SK-N-SH (cell line): ENCODE data around the gene UNC13D. TPM values are rescaled to one million over a fixed set of nuclear protein-coding genes. Genes with fewer than 3 reads are reported as not detected.

Source experiments
- CTCF ChIA-PET: fragments of 300-600, 350-600 bp; formaldehyde crosslinking; extraction: SDS; loops from one replicate; lab custom pipeline; 2021; lab: Yijun Ruan, JAX
- POLR2A ChIA-PET: fragments of 350-600 bp; sonication (Branson Sonifier 250); formaldehyde crosslinking; extraction: SDS; loops from one replicate; lab custom pipeline; 2020; ENCODE audit warnings: antibody characterized with exemption, inconsistent platforms; lab: Yijun Ruan, JAX
- DNase-seq: peaks from one replicate; pipeline ENCODE4 v3.0.0; 2012
- H2AFZ ChIP-seq: fragments of 200-600 bp; sonication (generic); 2 replicates; pipeline ENCODE4 v1.8.1; 2016; ENCODE audit warnings: antibody characterized with exemption, mild to moderate bottlenecking, low read depth
- H3F3A ChIP-seq: fragments of 200-600 bp; sonication (generic); replicated peaks from 2 replicates; pipeline ENCODE3; 2016; ENCODE audit warnings: antibody characterized with exemption, mild to moderate bottlenecking; ENCODE audit not compliant: insufficient read depth
- H3K27ac ChIP-seq, 2 experiments: fragments of 200-500 bp in 1 of 2; fragments of 200-600 bp in 1 of 2; sonication (Bioruptor generic) in 1 of 2; sonication (generic), shearing (Covaris generic) in 1 of 2; 2 replicates each; pipeline versions ENCODE4 v1.5.1 to v1.6.1; 2014 to 2016; ENCODE audit warnings: low read depth in 2 of 2, inconsistent platforms in 1 of 2, low read length in 1 of 2, mild to moderate bottlenecking in 1 of 2, mixed read lengths in 1 of 2
- H3K27me3 ChIP-seq: fragments of 200-600 bp; sonication (generic), shearing (Covaris generic); 2 replicates; pipeline ENCODE4 v1.6.1; 2016; ENCODE audit warnings: mixed run types; ENCODE audit not compliant: insufficient read depth
- H3K36me3 ChIP-seq, 2 experiments: fragments of 200-500 bp in 1 of 2; fragments of 200-600 bp in 1 of 2; sonication (Bioruptor generic) in 1 of 2; sonication (generic) in 1 of 2; replicated peaks in 1 of 2; 2 replicates each; pipeline versions ENCODE3 to v1.5.1; 2014 to 2016; ENCODE audit warnings: low read length in 1 of 2, mild to moderate bottlenecking in 1 of 2; ENCODE audit not compliant: insufficient read depth in 2 of 2, control insufficient read depth in 1 of 2
- H3K4me1 ChIP-seq, 2 experiments: fragments of 200-500 bp in 1 of 2; fragments of 200-600 bp in 1 of 2; sonication (Bioruptor generic) in 1 of 2; sonication (generic), shearing (Covaris generic) in 1 of 2; 2 replicates each; pipeline versions ENCODE4 v1.5.1 to v1.6.1; 2014 to 2016; ENCODE audit warnings: low read depth in 1 of 2, low read length in 1 of 2, mixed run types in 1 of 2; ENCODE audit not compliant: insufficient read depth in 2 of 2, control insufficient read depth in 1 of 2
- H3K4me2 ChIP-seq: fragments of 200-600 bp; sonication (generic), shearing (Covaris generic); 2 replicates; pipeline ENCODE4 v1.6.1; 2017; ENCODE audit warnings: mixed run types
- H3K4me3 ChIP-seq, 2 experiments: fragments of 200-500 bp in 1 of 2; fragments of 200-600 bp in 1 of 2; sonication (Bioruptor generic) in 1 of 2; sonication (generic), shearing (Covaris generic) in 1 of 2; 2 replicates each; pipeline versions ENCODE4 v1.5.1 to v1.8.1; 2014 to 2016; ENCODE audit warnings: low read depth in 2 of 2, inconsistent platforms in 1 of 2, low read length in 1 of 2, mild to moderate bottlenecking in 1 of 2, mixed read lengths in 1 of 2, moderate library complexity in 1 of 2
- H3K79me2 ChIP-seq: fragments of 200-600 bp; sonication (generic); 2 replicates; pipeline ENCODE4 v1.8.1; 2017; ENCODE audit warnings: mild to moderate bottlenecking; ENCODE audit not compliant: insufficient read depth
- H3K9ac ChIP-seq: fragments of 200-600 bp; sonication (generic); 2 replicates; pipeline ENCODE4 v1.6.1; 2017; ENCODE audit warnings: mixed run types
- H3K9me2 ChIP-seq: fragments of 200-600 bp; sonication (generic); 2 replicates; pipeline ENCODE4 v1.6.1; 2017; ENCODE audit warnings: mixed run types
- H3K9me3 ChIP-seq: fragments of 200-600 bp; sonication (generic); 2 replicates; pipeline ENCODE4 v1.6.1; 2017; ENCODE audit warnings: mixed run types, mild to moderate bottlenecking, moderate library complexity
- H4K20me1 ChIP-seq: fragments of 200-600 bp; sonication (generic); 2 replicates; pipeline ENCODE4 v1.6.1; 2017; ENCODE audit warnings: mild to moderate bottlenecking, mixed run types; ENCODE audit not compliant: insufficient read depth
- EZH2phosphoT487 ChIP-seq: fragments of 200-600 bp; sonication (generic); IDR thresholded peaks from 2 replicates; pipeline ENCODE4 v1.6.1; 2017; ENCODE audit warnings: low read depth, mixed run types, mild to moderate bottlenecking, antibody characterized with exemption, moderate library complexity, borderline replicate concordance
- FOSL2 ChIP-seq: IDR thresholded peaks from 2 replicates; pipeline ENCODE4 v1.4.0; 2012; ENCODE audit warnings: low read depth, mild to moderate bottlenecking, moderate library complexity, borderline replicate concordance
- FOXM1 ChIP-seq: IDR thresholded peaks from 2 replicates; pipeline ENCODE4 v1.4.0; 2012; ENCODE audit warnings: low read depth, mild to moderate bottlenecking
- GATA2 ChIP-seq: sonication (generic); formaldehyde crosslinking; IDR thresholded peaks from 2 replicates; pipeline ENCODE4 v1.5.0; 2020; ENCODE audit warnings: mild to moderate bottlenecking, missing genetic modification reagents
- JUND ChIP-seq: IDR thresholded peaks from 2 replicates; pipeline ENCODE4 v1.4.0; 2012
- MEF2A ChIP-seq: IDR thresholded peaks from 2 replicates; pipeline ENCODE4 v1.4.0; 2012; ENCODE audit warnings: low read depth, borderline replicate concordance
- NRF1 ChIP-seq: IDR thresholded peaks from 2 replicates; pipeline ENCODE4 v1.6.1; 2012; ENCODE audit warnings: low read depth, mild to moderate bottlenecking, low read length
- POLR2AphosphoS5 ChIP-seq: IDR thresholded peaks from 2 replicates; pipeline ENCODE4 v1.6.1; 2012; ENCODE audit warnings: low read depth, low read length
- RCOR1 ChIP-seq: fragments of 150-350 bp; IDR thresholded peaks from 2 replicates; pipeline ENCODE4 v1.6.1; 2017; ENCODE audit warnings: antibody characterized with exemption, low read length
- RFX5 ChIP-seq: IDR thresholded peaks from 2 replicates; pipeline ENCODE4 v1.6.1; 2012; ENCODE audit warnings: mild to moderate bottlenecking, improper control_type of control experiment, low read length
- RXRA ChIP-seq: IDR thresholded peaks from 2 replicates; pipeline ENCODE4 v1.4.0; 2012; ENCODE audit warnings: low read depth, mild to moderate bottlenecking, borderline replicate concordance
- SIN3A ChIP-seq: IDR thresholded peaks from 2 replicates; pipeline ENCODE4 v1.6.1; 2012; ENCODE audit warnings: low read depth, mild to moderate bottlenecking, low read length, moderate library complexity, borderline replicate concordance
- TAF1 ChIP-seq: IDR thresholded peaks from 2 replicates; pipeline ENCODE4 v1.6.1; 2012; ENCODE audit warnings: low read depth, mild to moderate bottlenecking, low read length, moderate library complexity, borderline replicate concordance
- TEAD4 ChIP-seq: IDR thresholded peaks from 2 replicates; pipeline ENCODE4 v1.4.0; 2012; ENCODE audit warnings: mild to moderate bottlenecking, borderline replicate concordance; ENCODE audit not compliant: insufficient read depth
- YY1 ChIP-seq: IDR thresholded peaks from 2 replicates; pipeline ENCODE4 v1.4.0; 2012; ENCODE audit warnings: low read depth, mild to moderate bottlenecking
- WGBS: methylation state at CpG from one replicate; pipeline ENCODE4 v1.1.6; 2017; ENCODE audit warnings: low lambda C conversion rate; 5-methylcytosine and 5-hydroxymethylcytosine counted together
- polyA plus RNA-seq, 3 experiments: library from polyadenylated mRNA; depleted of rRNA; stranded (reverse); fragments of >200 nt; gene quantifications; 2 replicates each; pipeline ENCODE4 v1.2.3, GENCODE V29; 2012
- TF ChIP-seq, protein P1 (sequence below): IDR thresholded peaks from 2 replicates; pipeline ENCODE4 v1.4.0; 2012; ENCODE audit warnings: low read depth, borderline replicate concordance
- TF ChIP-seq, protein P2 (sequence below): fragments of 150-350 bp; IDR thresholded peaks from 2 replicates; pipeline ENCODE4 v1.6.1; 2017; ENCODE audit warnings: antibody characterized with exemption, low read length, low read depth, borderline replicate concordance
- TF ChIP-seq, protein P3 (sequence below): IDR thresholded peaks from 2 replicates; pipeline ENCODE4; 2012
- TF ChIP-seq, protein P4 (sequence below): fragments of 200-600 bp; sonication (generic); IDR thresholded peaks from 2 replicates; pipeline ENCODE4 v1.6.1; 2017; ENCODE audit warnings: antibody characterized with exemption, mild to moderate bottlenecking, moderate library complexity

UNC13D gene
- polyA plus RNA-seq, 1 of the 3 experiments (the other 2 are of a cell fraction) = 0.99 TPM

DNA sequence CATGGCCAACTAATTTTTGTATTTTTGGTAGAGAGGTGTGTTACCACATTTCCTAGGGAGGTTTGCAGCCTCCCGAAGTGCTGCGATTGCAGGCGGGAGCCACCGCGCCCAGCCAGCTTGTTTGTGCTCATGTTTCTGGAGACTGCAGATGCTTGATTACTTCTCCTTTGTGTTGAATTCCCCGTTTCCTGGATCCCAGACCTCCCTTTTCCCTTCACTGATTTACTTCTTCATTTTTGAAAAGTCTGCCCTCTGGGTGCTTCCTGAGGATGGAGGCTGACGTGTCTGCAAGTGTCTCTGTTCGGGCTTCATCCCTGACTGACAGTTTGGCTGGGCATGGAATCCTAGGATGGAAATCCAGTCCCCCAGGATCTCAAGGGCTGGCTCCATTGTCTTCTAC is 41.2 kb upstream of the UNC13D start (continued):
- TF ChIP-seq RXRA = no peak
- TF ChIP-seq TAF1 = no peak
- no peak for TF ChIP-seq FOSL2
- TF ChIP-seq, all 33 proteins: peak for 0

DNA sequence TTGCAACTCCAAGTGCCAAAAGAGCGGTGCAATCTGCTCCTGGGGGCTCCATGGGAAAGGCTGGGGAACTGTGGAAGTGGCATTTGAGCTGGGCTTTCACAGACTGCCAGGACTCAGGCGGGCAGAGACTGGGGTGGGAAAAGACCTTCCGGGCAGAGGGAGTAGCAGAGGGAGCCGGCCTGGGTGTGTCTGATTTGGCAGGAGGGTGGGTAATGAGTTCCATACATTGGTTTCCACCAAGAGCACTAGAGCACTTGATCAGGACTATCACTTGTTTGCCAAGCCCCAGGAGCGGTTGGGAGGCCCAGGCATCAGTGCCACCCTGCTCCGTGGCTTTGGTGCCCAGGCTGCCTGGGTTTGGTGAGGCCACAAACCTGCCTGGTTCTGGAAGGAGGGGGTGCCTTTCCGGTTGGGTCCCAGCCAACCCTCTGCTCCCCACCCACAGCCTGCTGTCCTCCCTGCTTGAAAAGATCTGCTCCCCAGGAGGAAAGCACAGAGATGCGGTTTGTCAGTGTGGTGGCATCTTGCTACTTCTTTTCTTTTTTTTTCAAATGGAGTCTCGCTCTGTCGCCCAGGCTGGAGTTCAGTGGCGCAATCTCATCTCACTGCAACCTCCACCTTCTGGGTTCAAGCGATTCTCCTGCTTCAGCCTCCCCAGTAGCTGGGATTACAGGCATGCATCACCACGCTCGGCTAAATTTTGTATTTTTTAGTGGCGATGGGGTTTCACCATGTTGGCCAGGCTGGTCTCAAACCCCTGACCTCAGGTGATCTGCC is 37.7 kb upstream of the UNC13D start:
- 85% methylated on average over 15 of the region's 15 CpGs for WGBS
- Histone ChIP-seq H3K36me3 (no peaks in the 10 kb centered on the region), H2AFZ (no peak overlapping the region), H3K27ac (no peak overlapping the region), H3K4me1 (peaks cover 2 to 11% of the 10 kb centered on the region in 2 experiments; a peak in 3 of 4 replicates), H3K9me3 (no peaks in the 10 kb centered on the region)
- TF ChIP-seq FOSL2 (no peak), EZH2phosphoT487 (no peak), JUND (no peak), TAF1 (no peak), YY1 (no peak), NRF1 (no peak), POLR2AphosphoS5 (no peak), TEAD4 (no peak), FOXM1 (no peak), RCOR1 (no peak), MEF2A (no peak), RXRA (no peak), GATA2 (no peak), SIN3A (no peak), RFX5 (no peak)
- TF ChIP-seq, protein P1, sequence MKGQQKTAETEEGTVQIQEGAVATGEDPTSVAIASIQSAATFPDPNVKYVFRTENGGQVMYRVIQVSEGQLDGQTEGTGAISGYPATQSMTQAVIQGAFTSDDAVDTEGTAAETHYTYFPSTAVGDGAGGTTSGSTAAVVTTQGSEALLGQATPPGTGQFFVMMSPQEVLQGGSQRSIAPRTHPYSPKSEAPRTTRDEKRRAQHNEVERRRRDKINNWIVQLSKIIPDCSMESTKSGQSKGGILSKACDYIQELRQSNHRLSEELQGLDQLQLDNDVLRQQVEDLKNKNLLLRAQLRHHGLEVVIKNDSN = no peak
- TF ChIP-seq, protein P2, sequence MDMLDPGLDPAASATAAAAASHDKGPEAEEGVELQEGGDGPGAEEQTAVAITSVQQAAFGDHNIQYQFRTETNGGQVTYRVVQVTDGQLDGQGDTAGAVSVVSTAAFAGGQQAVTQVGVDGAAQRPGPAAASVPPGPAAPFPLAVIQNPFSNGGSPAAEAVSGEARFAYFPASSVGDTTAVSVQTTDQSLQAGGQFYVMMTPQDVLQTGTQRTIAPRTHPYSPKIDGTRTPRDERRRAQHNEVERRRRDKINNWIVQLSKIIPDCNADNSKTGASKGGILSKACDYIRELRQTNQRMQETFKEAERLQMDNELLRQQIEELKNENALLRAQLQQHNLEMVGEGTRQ = no peak
- TF ChIP-seq, protein P3, sequence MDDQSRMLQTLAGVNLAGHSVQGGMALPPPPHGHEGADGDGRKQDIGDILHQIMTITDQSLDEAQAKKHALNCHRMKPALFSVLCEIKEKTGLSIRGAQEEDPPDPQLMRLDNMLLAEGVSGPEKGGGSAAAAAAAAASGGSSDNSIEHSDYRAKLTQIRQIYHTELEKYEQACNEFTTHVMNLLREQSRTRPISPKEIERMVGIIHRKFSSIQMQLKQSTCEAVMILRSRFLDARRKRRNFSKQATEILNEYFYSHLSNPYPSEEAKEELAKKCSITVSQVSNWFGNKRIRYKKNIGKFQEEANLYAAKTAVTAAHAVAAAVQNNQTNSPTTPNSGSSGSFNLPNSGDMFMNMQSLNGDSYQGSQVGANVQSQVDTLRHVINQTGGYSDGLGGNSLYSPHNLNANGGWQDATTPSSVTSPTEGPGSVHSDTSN = no peak
- TF ChIP-seq, protein P4, sequence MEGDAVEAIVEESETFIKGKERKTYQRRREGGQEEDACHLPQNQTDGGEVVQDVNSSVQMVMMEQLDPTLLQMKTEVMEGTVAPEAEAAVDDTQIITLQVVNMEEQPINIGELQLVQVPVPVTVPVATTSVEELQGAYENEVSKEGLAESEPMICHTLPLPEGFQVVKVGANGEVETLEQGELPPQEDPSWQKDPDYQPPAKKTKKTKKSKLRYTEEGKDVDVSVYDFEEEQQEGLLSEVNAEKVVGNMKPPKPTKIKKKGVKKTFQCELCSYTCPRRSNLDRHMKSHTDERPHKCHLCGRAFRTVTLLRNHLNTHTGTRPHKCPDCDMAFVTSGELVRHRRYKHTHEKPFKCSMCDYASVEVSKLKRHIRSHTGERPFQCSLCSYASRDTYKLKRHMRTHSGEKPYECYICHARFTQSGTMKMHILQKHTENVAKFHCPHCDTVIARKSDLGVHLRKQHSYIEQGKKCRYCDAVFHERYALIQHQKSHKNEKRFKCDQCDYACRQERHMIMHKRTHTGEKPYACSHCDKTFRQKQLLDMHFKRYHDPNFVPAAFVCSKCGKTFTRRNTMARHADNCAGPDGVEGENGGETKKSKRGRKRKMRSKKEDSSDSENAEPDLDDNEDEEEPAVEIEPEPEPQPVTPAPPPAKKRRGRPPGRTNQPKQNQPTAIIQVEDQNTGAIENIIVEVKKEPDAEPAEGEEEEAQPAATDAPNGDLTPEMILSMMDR = no peak
- TF ChIP-seq, all 33 proteins: peak for 0
- Histone ChIP-seq H3F3A (peaks cover 19% of the 10 kb centered on the region), H4K20me1 (no peaks in the 10 kb centered on the region; the same call in 1 of the 2 replicates), H3K4me2 (no peak overlapping the region), H3K9ac (no peak overlapping the region), H3K4me3 (no peak overlapping the region), H3K27me3 (no peaks in the 10 kb centered on the region), H3K9me2 (no peaks in the 10 kb centered on the region), H3K79me2 (no peaks in the 10 kb centered on the region)
- ChIA-PET POLR2A (interaction anchor here (0.9 to 1.1 kb wide), 2 partner anchors 14 to 105 kb away, joined by 3 read pairs; partner anchors contain the start of gene TRIM65), CTCF (interaction anchor here (0.7 to 15.4 kb wide), 8 partner anchors 12 to 132 kb away, joined by 3 to 214 read pairs (median 4); partner anchors contain the start of genes MRPL38 and TRIM65)
- DNase-seq = peak; percentile 25
